Lower leg skin (tissue), 4 donors: ENCODE measurements around the gene SMPDL3A. TPM values are rescaled to one million over a fixed set of nuclear protein-coding genes. Genes with fewer than 3 reads are reported as not detected.

ENCODE experiments used
- DNase-seq, 2 donors: peaks; one replicate each; pipeline ENCODE4 v3.0.0-alpha.2; 2019; ENCODE audit warnings: low spot score in 2 of 2
- H3K4me3 ChIP-seq: fragments of 200-600 bp; sonication (generic); 2 replicates; pipeline ENCODE4 v1.5.1; 2017; ENCODE audit warnings: mild to moderate bottlenecking, low read depth; ENCODE audit not compliant: poor library complexity, severe bottlenecking
- POLR2A ChIP-seq, 2 donors: fragments of 450-650 bp; IDR thresholded peaks; one replicate each; pipeline ENCODE4 v1.6.1; 2016 to 2017; ENCODE audit warnings: antibody characterized with exemption in 2 of 2, mild to moderate bottlenecking in 1 of 2, moderate library complexity in 1 of 2
- WGBS, 2 donors: methylation state at CpG; one replicate each; pipeline ENCODE4 v1.1.5; 2018; 5-methylcytosine and 5-hydroxymethylcytosine counted together
- intact Hi-C: fragments of 100-400 bp; cut with DNase I; formaldehyde crosslinking; loops from one replicate; pipeline ENCODE4 v1.15.0; 2023; ENCODE audit warnings: low total_unique reads
- total RNA-seq, 4 donors: library from RNA; depleted of rRNA; stranded (reverse); fragments of >200 nt; gene quantifications; one replicate each; pipeline ENCODE4 v1.1.0, GENCODE V29; 2016
- TF ChIP-seq, protein P1 (sequence below), 3 donors: fragments of 450-650 bp; IDR thresholded peaks; one replicate each; pipeline ENCODE4 v1.5.1; 2016; ENCODE audit warnings: antibody characterized with exemption in 3 of 3, mild to moderate bottlenecking in 3 of 3, moderate library complexity in 2 of 3

SMPDL3A gene
- total RNA-seq, 4 donors from 2014 or later = 109 to 120 (median 113) TPM

DNA sequence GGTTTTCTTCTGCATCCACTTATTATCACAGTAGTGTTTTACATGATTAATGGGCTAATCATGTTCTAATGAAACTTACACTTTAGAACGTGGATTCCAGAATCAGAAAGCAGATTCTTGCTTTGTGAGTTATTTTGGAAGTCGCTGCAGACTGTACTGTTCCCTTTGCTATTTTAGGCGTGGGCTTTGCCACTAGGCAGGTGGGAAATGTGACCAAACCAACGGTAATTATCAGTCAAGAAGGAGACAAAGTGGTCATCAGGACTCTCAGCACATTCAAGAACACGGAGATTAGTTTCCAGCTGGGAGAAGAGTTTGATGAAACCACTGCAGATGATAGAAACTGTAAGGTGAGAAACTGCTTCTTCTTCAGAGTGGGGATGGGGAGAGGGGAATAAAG is 8.9 kb upstream of the SMPDL3A start:
- intact Hi-C loops = no loop called here
- 47 to 51% methylated on average over 5 of the region's 5 CpGs for WGBS, 2 donors
- TF ChIP-seq, protein P1, sequence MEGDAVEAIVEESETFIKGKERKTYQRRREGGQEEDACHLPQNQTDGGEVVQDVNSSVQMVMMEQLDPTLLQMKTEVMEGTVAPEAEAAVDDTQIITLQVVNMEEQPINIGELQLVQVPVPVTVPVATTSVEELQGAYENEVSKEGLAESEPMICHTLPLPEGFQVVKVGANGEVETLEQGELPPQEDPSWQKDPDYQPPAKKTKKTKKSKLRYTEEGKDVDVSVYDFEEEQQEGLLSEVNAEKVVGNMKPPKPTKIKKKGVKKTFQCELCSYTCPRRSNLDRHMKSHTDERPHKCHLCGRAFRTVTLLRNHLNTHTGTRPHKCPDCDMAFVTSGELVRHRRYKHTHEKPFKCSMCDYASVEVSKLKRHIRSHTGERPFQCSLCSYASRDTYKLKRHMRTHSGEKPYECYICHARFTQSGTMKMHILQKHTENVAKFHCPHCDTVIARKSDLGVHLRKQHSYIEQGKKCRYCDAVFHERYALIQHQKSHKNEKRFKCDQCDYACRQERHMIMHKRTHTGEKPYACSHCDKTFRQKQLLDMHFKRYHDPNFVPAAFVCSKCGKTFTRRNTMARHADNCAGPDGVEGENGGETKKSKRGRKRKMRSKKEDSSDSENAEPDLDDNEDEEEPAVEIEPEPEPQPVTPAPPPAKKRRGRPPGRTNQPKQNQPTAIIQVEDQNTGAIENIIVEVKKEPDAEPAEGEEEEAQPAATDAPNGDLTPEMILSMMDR (IDR thresholded peaks at IDR 0.05) = no peak
- TF ChIP-seq POLR2A (IDR thresholded peaks at IDR 0.05) = no peak
- no peak for DNase-seq
- no peak overlapping the region for H3K4me3 ChIP-seq

DNA sequence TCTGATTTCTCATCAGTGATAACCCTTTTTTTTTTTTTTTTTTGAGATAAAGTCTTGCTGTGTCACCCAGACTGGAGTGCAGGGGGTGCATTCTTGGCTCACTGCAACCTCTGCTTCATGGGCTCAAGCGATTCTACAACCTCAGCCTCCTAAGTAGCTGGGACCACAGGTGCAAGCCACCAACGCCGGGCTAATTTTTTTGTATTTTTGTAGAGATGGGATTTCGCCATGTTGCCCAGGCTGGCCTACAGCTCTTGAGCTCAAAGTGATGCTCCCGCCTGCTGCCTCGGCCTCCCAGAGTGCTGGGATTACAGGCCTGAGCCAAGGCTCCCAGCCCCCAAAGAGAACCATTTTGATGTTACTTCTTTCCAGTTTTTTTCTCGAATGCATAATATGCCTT is 7.3 kb upstream of the SMPDL3A start:
- H3K4me3 ChIP-seq = no peak overlapping the region
- no peak for TF ChIP-seq POLR2A (IDR thresholded peaks at IDR 0.05)
- TF ChIP-seq, protein P1 (IDR thresholded peaks at IDR 0.05) = no peak
- DNase-seq = no peak
- 95 to 97% methylated on average over 7 of the region's 7 CpGs for WGBS, 2 donors
- intact Hi-C loops = no loop called here

DNA sequence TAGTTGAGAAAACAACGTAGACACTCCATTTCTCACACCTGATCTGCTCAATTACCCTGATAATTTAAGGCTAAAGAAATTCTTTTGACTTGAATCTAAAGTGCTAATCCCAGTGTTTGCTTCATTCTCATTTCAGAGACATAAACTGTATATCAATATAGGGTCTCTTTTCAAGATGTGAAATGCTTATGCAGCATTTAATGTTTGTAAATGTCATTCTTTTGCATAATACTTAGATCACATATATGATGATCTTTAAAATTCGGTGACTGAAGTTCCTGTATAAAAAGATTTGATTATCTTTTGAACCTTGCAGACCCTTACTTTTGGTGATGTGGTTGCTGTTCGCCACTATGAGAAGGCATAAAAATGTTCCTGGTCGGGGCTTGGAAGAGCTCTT is 5.7 kb upstream of the SMPDL3A start:
- no peak overlapping the region for H3K4me3 ChIP-seq
- no peak for TF ChIP-seq POLR2A (IDR thresholded peaks at IDR 0.05)
- TF ChIP-seq, protein P1 (IDR thresholded peaks at IDR 0.05) = no peak
- WGBS, 2 donors = 88 to 93% methylated on average over 4 of the region's 4 CpGs
- no peak for DNase-seq
- intact Hi-C loops = no loop called here

DNA sequence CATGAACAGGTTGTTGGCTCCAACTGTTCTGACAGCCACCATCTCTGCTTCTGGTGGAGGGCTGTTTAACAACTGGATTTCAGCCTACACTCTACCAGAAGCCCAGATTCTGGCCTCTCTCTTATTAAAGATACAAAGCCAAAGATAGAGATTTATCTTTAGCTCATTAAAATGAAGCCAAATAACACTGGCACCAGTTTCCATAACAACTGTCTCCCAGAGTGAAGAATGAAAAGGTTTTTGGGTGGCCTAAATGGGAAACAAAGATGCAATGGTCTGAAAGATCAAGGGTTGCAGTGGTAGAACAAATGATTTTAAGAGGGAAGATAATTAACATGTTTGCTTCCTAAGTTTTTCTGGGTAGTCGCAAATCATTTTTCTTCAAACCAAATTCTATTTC is 3.2 kb upstream of the SMPDL3A start:
- 76 to 83% methylated on average over 1 of the region's 1 CpG for WGBS, 2 donors
- TF ChIP-seq, protein P1 (IDR thresholded peaks at IDR 0.05) = no peak
- TF ChIP-seq POLR2A (IDR thresholded peaks at IDR 0.05) = no peak
- DNase-seq = no peak
- H3K4me3 ChIP-seq = no peak overlapping the region
- intact Hi-C loops = no loop called here

DNA sequence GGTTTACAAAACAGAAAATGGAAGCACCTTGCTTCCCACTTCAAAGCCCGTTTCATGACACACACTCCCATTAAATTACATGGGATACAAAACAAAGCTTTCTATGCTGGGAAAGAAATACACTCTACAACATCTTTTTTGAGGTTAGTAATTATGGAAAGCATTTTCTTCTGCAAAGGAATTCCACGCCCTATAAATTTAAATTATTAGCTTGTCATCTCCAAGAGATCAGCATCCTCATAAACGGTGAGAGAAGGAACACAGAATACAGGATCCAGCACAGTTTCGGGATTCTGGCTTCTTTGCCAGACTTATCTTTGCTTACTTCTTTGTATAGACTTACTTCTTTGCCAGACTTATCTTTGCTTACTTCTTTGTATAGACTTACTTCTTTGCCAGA is 1.3 kb upstream of the SMPDL3A start:
- intact Hi-C loops = no loop called here
- WGBS, 2 donors = 41 to 50% methylated on average over 4 of the region's 4 CpGs
- DNase-seq = no peak
- TF ChIP-seq POLR2A (IDR thresholded peaks at IDR 0.05) = no peak
- H3K4me3 ChIP-seq = no peak overlapping the region

DNA sequence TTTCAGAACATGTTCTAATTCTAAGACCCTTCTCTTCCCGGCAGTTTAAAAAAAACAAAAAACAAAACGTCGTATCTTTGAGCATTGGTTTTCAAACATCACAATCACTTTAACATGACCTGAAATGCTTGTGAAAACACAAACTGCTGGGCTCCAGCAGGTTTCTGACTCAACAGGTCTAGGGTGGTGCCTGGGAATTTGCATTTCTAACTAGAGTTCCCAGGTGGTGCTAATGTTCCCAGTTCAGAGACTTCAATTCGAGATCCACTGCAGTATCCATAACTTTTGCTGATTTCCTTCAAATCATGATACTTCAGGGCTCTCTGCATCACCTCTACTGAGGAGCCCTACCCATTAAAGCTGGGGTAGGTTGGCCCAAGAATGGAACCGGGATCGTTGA is 850 bp upstream of the SMPDL3A start:
- WGBS, 2 donors = 31 to 37% methylated on average over 6 of the region's 6 CpGs

More for the DNA sequence above, 850 bp upstream of the SMPDL3A start:
- no peak for DNase-seq
- TF ChIP-seq POLR2A (IDR thresholded peaks at IDR 0.05) = no peak
- TF ChIP-seq, protein P1 (IDR thresholded peaks at IDR 0.05) = no peak
- intact Hi-C loops = no loop called here
- H3K4me3 ChIP-seq = no peak overlapping the region
